ENCODE results near the gene ZNF205.

The ZNF205 gene

GRCh38 chr16:3129137-3130131 is 17.0 kb downstream of the ZNF205 start (continued):
- TF ChIP-seq, protein P1, sequence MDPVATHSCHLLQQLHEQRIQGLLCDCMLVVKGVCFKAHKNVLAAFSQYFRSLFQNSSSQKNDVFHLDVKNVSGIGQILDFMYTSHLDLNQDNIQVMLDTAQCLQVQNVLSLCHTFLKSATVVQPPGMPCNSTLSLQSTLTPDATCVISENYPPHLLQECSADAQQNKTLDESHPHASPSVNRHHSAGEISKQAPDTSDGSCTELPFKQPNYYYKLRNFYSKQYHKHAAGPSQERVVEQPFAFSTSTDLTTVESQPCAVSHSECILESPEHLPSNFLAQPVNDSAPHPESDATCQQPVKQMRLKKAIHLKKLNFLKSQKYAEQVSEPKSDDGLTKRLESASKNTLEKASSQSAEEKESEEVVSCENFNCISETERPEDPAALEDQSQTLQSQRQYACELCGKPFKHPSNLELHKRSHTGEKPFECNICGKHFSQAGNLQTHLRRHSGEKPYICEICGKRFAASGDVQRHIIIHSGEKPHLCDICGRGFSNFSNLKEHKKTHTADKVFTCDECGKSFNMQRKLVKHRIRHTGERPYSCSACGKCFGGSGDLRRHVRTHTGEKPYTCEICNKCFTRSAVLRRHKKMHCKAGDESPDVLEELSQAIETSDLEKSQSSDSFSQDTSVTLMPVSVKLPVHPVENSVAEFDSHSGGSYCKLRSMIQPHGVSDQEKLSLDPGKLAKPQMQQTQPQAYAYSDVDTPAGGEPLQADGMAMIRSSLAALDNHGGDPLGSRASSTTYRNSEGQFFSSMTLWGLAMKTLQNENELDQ (tag by site-specific recombination; IDR thresholded peaks at IDR 0.05; ENCODE audit: low read depth) = no peak
- TF ChIP-seq ZNF133 (tag by site-specific recombination; IDR thresholded peaks at IDR 0.05) (no peak), ZNF692 (tag by site-specific recombination; IDR thresholded peaks at IDR 0.05) (peak; percentile 69; the same call in 1 of the 2 replicates), ZNF146 (tag by site-specific recombination; IDR thresholded peaks at IDR 0.05) (no peak), ZNF585B (tag by site-specific recombination; IDR thresholded peaks at IDR 0.05) (no peak), ZNF155 (tag by site-specific recombination; IDR thresholded peaks at IDR 0.05) (no peak), OSR2 (tag by site-specific recombination; IDR thresholded peaks at IDR 0.05) (no peak), ZNF677 (tag by site-specific recombination; IDR thresholded peaks at IDR 0.05) (no peak), ZEB2 (tag by site-specific recombination; IDR thresholded peaks at IDR 0.05) (0 out of 2 replicates have a peak, but pooled peaks have one; percentile 23), ZNF169 (tag by site-specific recombination; IDR thresholded peaks at IDR 0.05) (no peak), ZNF157 (tag by site-specific recombination; IDR thresholded peaks at IDR 0.05) (no peak)
- TF ChIP-seq, protein P2, sequence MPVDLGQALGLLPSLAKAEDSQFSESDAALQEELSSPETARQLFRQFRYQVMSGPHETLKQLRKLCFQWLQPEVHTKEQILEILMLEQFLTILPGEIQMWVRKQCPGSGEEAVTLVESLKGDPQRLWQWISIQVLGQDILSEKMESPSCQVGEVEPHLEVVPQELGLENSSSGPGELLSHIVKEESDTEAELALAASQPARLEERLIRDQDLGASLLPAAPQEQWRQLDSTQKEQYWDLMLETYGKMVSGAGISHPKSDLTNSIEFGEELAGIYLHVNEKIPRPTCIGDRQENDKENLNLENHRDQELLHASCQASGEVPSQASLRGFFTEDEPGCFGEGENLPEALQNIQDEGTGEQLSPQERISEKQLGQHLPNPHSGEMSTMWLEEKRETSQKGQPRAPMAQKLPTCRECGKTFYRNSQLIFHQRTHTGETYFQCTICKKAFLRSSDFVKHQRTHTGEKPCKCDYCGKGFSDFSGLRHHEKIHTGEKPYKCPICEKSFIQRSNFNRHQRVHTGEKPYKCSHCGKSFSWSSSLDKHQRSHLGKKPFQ (tag by site-specific recombination; IDR thresholded peaks at IDR 0.05) = no peak

- H3K27ac ChIP-seq (ENCODE audit: extremely low read depth, low read depth, low read length) = no peak overlapping the region
- CTCF ChIA-PET = interaction anchor here (0.6 to 4.6 kb wide), 18 partner anchors 8 to 205 kb away, joined by 3 to 38 read pairs (median 4); partner anchors contain the start of gene ZNF205
- peaks cover 3% of the 10 kb centered on the region; the same call in 1 of the 2 replicates for H3K4me1 ChIP-seq (ENCODE audit: control insufficient read depth, insufficient read depth, low read length)
- POLR2A ChIA-PET = interaction anchor here (0.5 to 1.3 kb wide), 5 partner anchors 9 to 100 kb away, joined by 3 to 4 read pairs (median 4); no protein-coding TSS in a partner anchor
- no peaks in the 10 kb centered on the region for H3K9me3 ChIP-seq (ENCODE audit: control insufficient read depth, insufficient read depth, low read depth, low read length)
- peaks cover 17 to 45% of the 10 kb centered on the region in 2 experiments; a peak in 2 of 3 replicates for H3K36me3 ChIP-seq (ENCODE audit: control insufficient read depth in 2 of 2, insufficient read depth in 1 of 2, low read length in 2 of 2)
- H3K4me3 ChIP-seq (ENCODE audit: low read depth, low read length) = no peak overlapping the region
- TF ChIP-seq ZNF549 (tag by site-specific recombination; IDR thresholded peaks at IDR 0.05) (no peak), KLF17 (tag by site-specific recombination; IDR thresholded peaks at IDR 0.05) (no peak), ZNF561 (tag by site-specific recombination; IDR thresholded peaks at IDR 0.05; ENCODE audit: borderline replicate concordance) (peak; percentile 45; the same call in 1 of the 2 replicates), PRDM1 (tag by site-specific recombination; IDR thresholded peaks at IDR 0.05) (no peak), ZNF654 (tag by site-specific recombination; IDR thresholded peaks at IDR 0.05; ENCODE audit: low read depth) (peak; percentile 33), ZNF341 (tag by site-specific recombination; IDR thresholded peaks at IDR 0.05; ENCODE audit: low read depth) (no peak), ZNF48 (tag by site-specific recombination; IDR thresholded peaks at IDR 0.05) (no peak), INSM2 (tag by site-specific recombination; IDR thresholded peaks at IDR 0.05) (no peak), ZSCAN30 (tag by site-specific recombination; IDR thresholded peaks at IDR 0.05) (peak; percentile 98)
- TF ChIP-seq, protein P3, sequence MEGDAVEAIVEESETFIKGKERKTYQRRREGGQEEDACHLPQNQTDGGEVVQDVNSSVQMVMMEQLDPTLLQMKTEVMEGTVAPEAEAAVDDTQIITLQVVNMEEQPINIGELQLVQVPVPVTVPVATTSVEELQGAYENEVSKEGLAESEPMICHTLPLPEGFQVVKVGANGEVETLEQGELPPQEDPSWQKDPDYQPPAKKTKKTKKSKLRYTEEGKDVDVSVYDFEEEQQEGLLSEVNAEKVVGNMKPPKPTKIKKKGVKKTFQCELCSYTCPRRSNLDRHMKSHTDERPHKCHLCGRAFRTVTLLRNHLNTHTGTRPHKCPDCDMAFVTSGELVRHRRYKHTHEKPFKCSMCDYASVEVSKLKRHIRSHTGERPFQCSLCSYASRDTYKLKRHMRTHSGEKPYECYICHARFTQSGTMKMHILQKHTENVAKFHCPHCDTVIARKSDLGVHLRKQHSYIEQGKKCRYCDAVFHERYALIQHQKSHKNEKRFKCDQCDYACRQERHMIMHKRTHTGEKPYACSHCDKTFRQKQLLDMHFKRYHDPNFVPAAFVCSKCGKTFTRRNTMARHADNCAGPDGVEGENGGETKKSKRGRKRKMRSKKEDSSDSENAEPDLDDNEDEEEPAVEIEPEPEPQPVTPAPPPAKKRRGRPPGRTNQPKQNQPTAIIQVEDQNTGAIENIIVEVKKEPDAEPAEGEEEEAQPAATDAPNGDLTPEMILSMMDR (tag by site-specific recombination; IDR thresholded peaks at IDR 0.05) = peak; percentile 54
- TF ChIP-seq, protein P4, sequence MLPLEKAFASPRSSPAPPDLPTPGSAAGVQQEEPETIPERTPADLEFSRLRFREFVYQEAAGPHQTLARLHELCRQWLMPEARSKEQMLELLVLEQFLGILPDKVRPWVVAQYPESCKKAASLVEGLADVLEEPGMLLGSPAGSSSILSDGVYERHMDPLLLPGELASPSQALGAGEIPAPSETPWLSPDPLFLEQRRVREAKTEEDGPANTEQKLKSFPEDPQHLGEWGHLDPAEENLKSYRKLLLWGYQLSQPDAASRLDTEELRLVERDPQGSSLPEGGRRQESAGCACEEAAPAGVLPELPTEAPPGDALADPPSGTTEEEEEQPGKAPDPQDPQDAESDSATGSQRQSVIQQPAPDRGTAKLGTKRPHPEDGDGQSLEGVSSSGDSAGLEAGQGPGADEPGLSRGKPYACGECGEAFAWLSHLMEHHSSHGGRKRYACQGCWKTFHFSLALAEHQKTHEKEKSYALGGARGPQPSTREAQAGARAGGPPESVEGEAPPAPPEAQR (tag by site-specific recombination; IDR thresholded peaks at IDR 0.05) = no peak
Observed at GRCh38 chr16:3131755-3132377, 19.5 kb downstream of the ZNF205 start.
